GM18858 (cell line): Measurements from ENCODE around the gene STK32B.
"Not testable (repeated sequence)": the region's sequence is repeated elsewhere in the genome, so short reads cannot be mapped to it uniquely, and the experiment has no call there.

Source experiments
- ATAC-seq: cut with Tn5 transposase; IDR thresholded peaks from one replicate; pipeline ENCODE4 v1.9.1; 2021; ENCODE audit not compliant: unreplicated experiment

Gene STK32B

DNA sequence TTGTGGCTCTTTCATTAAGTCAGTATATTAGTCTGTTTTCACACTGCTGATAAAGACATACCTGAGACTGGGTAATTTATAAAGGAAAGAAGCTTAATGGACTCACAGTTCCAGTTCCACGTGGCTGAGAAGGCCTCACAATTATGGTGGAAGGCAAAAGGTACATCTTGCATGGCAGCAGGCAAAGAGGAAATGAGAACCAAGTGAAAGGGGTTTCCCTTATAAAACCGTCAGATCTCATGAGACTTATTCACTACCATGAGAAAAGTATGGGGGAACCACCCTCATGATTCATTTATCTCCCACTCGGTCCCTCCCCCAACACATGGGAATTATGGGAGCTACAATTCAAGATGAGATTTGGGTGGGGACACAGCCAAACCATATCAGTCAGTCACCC is 15.7 kb downstream of the STK32B start:
- ATAC-seq: not testable (repeated sequence)

DNA sequence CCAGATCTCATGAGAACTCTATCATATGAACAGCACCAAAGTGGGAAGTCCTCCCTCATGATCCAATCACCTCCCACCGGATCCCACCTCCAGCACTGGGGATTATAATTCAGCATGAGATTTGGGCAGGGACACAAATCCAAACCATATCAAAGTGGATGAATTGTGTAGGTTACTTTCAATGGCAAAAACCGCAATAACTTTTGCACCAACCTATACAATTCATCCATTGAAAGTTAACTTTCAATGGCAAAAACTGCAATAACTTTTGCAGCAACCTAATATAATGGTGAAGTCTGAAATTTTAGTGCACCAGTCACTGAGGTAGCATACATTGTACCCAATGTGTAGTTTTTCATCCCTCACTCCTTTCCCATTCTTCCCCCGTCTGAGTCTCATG is 16.6 kb downstream of the STK32B start:
- no peak for ATAC-seq

DNA sequence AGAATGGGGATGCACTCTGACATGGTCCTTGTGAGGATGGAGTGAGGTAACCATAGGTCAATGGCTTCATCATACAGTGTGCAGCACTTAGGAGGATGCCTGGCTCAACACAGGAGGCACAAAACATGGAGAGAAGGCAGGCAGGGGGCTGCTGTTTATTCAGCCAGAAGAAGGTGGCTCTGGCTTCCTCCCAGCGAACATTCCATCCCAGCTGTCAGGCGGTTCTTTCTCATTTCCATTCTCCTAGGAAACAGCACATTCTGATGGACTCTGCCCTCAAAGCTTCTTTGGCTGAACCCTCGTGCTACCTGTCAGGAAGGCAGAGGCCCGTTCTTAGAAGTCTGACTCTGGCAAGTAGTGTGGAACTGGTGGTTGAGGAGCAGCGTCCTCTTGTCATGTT is 18.6 kb downstream of the STK32B start:
- no peak for ATAC-seq

DNA sequence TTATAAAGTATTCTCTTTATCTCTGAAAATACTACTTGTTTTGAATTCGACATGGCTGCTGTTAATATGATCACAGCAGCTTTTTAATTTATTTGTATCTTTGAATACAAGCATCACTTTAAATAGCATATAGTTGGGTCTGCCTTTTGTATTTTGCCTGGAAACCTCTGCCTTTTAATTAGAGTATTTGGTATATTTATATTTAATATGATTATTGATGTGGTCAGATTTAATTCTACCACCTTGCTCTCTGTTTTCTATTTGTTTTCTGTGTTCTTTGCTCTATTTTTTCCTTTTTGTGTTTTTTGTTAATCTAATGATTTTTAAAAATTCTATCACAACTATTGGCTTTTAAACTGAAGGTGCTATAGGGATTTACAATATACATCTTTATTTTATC is 21.7 kb downstream of the STK32B start:
- ATAC-seq: no peak

DNA sequence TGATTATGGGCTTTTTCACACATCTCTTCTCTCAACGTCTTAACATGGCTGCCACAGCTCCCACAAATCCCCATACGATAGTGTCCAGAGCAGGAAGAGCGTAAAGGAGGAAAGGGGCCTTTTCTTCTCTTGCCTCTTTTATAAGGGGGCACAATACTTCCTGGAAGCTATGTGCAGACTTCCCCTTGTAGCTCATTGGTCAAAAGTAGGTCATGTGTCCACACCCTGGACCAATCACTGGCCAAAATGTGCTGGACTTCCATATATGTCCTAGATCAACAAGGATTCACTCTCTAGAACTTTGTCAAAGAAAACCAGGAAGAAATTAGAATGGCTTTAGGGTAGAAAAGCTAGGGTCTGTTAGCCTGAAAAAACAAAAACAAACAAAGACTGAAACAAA is 26.7 kb downstream of the STK32B start:
- ATAC-seq: no peak

DNA sequence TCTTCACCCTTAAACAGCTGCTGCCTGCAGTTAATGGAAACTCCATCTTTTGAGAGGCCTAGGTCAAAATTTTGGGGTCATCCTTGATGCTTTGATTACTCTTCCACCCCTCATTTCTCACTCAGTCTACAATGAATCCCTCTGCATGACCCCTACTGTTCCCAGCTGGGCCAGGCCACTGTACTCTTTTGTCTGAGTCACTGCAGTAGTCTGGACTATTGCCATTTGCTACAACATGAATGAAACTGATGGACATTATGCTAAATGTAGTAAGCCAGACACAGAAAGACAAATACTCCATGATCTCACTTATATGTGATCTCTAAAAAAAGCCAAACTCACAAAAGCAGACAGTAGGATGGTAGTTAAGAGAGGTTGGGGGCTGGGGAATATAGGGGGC is 28.3 kb downstream of the STK32B start:
- ATAC-seq: no peak

DNA sequence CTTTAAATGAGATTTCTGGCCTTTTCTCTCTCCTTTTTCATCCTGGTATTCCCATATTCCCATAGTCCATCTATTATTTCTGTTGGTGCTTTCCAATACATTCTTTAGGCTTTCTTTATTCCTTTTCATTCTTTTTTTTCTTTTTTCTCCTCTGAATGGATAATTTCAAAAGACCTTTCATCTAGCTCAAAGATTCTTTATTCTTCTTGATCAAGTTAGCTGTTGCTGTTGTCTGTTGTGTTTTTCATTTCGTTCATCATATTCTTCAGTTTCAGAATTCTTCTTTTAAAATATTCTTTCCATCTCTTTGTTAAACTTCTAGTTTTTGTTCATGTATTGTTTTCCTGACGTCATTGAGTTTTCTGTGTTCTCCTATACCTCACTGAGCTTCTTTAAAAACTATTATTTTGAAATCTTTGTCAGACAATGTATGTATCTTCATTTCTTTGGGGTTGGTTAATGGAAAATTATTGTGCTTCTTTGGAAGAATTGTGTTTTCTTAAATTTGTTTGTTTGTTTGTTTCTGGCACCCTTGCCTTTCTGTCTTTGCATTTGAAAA is 30.2 kb downstream of the STK32B start:
- ATAC-seq: no peak

DNA sequence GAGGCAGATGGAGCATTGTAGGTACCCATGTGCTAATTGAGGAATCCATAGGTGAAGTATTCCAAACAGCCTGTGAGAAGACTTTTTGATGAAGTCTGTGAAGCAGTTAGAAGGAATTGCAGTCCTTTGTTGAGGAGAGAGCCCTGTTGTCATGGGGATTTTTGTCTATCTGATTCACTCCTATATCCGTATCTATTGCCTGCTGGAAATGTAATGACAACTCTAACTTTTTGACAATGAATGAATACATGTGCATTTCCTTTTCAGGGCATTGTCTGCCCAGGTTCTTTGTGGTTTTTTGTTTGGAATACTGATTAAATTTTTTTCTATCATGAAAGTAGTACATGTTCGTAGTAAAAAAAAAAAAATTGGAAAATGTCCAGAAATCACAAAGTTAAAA is 31.1 kb downstream of the STK32B start:
- no peak for ATAC-seq

DNA sequence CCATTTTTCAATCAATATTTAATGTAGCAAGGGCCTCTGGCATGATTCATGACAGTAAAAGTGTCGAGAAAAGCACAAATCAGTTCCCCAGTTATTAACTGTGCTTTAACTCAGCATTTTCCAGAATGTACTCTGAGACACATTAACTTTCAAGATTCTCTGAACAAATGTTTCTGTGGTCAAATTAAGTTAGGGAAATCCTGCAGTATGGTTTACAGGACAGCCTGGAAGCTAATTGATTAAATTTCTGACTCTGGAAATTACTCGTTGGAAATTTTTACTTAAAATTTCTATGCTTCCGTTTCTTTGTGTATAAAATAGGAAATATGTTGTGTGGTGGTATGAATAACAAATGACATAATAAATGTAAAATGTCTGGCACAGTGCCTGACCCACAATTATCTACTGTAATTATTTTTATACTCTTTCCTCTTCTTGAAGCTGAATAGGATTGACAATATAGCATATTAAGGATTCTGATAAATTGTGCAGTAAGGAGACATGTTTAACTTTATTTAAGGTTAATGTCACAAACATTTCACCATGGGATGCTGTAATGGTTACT is 33.7 kb downstream of the STK32B start:
- ATAC-seq: no peak

DNA sequence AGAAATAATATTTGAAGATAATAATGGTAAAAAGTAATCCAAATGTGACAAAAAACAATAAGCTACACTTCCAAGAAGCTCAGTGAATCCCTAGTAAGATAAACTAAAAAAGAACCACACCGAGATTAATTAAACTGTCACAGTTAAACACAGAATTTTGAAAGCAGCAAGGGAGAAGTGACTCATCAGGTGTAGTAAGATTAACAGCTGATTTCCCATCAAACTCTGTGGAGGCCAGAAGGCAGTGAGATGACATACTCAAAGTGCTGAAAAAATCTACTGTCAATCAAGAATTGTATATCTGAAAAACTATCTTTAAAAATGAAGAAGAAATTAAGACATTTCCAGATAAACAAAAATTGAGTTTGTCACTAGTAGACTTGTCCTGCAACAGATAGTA is 35.3 kb downstream of the STK32B start:
- ATAC-seq: no peak

DNA sequence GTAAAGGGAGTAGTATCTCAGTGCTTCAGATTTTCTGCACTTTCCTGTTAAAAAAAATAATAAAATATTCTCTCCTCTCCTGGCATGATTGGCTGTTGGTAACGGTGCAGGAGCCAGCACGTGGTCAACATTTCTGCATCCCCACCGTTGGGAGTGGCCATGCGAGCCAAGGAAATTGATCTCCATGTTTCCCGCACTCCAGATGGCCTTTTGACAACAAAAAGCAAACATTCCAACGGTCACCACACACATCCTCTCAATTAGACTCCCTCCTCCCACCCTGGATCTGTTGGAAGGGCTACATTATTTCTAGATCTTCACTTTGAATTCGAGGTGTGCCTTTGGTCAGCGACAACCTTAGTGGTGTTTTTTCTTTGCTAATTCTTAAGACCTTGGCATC is 45.0 kb downstream of the STK32B start:
- ATAC-seq: no peak

DNA sequence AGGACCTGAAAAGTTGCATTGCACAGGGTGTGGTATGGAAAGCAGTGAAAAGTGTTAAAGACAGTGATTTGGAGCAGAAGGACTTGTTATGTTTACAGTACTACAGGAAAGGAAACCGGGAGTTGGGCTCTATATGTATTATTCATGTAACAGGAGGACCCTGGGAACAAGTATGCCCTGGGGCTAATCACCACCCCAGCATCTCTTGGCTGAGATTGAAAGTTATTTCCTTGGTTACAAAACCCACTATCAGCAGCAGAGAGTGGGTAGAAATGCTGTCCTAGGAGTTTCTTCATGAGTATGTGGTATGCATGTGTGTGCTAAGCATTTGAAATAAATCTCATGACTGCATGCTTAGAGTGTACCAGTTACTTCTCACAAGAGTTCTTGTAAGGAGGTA is 46.9 kb downstream of the STK32B start:
- no peak for ATAC-seq

DNA sequence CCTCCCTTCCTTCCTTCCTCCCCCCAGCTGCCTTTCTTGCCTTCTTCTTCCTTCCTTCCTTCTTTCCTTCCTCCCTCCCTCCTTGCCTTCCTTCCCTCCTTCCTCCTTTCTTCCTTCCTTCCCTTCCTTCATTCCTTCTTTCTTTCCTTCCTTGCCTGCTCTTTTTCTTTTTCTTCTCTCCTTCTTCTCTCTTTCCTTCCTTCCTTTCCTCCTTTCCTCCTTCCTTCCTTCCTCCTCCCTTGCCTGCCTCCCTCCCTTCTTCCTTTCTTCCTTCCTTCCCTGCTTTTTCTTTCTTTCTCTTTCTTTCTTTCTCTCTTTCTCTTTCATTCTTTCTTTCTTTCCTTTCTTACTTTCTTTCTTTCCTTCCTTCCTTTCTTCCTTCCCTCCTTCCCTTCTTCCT is 49.1 kb downstream of the STK32B start:
- no peak for ATAC-seq

DNA sequence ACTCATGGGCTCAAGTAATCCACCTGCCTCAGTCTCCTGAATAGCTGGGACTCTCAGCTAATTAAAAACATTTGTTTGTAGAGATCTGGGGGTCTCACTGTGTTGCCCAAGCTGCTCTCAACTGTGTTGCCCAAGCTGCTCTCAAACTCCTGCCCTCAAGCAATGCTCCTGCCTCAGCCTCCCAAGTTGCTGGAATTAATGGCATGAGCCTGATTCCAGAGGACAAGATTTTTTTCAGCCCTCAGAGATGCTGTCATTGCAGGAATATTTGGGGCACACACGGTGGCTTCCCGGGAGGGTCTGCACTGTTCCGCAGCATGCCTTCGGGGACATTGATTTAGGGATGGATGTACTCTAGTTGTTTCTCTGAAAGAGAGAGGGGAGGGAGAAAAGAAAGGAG is 49.7 kb downstream of the STK32B start:
- no peak for ATAC-seq

DNA sequence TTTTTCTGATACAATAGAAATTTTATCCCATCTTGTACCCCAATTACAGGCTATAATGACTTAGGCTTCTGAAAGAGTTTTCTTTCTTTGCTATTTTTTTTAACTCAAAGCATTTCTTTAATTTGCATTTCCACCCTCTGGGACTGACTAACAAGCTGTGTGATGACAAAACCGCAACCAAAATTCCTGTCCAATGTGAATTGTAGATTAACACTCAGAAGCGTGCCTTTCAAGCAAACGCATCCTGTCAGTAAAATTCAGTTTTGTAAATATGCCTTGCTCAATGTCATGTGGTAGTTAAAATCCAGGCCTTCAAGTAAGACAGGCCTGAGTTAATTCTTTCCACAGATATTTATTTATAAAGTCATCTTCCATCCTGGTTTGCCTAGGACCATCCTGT is 50.3 kb downstream of the STK32B start:
- ATAC-seq: no peak

DNA sequence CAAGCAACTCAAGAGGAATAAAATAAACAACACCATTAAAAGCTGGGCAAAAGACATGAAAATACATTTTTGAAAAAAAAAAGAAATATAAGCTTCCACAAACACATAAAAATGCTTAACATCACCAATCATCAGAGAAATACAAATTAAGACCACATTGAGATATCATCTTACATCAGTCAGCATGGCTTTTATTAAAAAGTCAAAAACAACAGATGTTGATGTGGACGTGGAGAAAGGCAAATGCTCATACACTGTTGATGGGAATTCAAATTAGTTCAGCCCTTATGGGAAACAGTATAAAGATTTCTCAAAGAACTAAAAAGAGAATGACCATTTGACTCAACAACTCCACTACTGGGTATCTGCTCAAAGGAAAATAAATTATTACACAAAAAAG is 59.6 kb downstream of the STK32B start:
- no peak for ATAC-seq

DNA sequence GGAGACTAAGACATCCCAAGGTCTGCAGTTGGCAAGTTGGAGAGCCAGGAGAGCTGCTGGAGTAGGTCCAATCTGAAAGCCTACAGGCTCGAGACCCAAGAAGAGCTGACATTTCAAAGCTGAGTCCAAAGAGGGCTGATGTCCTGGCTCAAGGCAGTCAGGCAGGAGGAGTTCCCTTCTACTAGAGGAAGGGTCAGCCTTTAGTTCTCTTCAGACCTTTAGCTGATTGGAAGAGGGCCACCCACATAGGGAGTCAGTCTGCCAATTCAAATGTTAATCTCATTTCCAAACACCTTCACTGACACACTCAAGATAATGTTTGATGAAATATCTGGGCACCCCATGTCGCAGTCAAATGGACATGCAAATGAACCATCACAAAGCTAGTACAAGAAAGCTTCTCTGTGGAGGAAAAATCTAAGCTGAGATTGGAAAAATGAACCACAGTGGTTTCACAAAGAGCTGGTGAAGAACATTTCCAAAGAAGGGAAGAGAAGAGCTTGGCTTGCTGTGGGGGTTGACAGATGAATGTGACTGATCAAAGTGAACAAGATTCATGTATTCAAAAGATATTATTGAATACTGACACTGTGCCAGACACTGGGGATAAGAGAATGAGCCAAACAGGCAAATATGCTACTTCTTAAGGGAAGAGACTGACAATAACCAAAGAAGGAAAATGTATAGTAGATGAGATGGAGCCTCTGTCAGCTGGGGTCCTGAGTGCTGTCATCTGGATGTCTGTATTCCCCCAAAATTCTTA is 61.2 kb downstream of the STK32B start:
- no peak for ATAC-seq

DNA sequence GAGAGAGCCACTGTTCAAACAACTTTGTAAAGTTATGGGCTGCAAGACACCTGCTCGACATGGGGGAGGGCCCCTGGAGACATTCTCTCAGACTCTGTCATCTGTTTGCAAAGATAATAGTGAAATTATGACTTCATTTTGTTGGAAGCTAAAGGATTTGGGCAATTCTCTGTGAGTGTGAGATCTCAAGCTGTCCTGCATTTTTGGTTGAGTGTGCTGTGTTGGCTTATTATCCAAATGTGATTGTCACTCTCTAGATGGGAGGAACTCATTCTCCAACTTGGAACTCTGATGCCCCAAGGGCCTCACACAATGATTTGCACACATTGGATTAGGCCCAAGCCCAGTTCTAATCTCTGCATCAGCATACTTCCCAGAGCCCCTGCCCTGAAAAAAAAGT is 63.7 kb downstream of the STK32B start:
- no peak for ATAC-seq

DNA sequence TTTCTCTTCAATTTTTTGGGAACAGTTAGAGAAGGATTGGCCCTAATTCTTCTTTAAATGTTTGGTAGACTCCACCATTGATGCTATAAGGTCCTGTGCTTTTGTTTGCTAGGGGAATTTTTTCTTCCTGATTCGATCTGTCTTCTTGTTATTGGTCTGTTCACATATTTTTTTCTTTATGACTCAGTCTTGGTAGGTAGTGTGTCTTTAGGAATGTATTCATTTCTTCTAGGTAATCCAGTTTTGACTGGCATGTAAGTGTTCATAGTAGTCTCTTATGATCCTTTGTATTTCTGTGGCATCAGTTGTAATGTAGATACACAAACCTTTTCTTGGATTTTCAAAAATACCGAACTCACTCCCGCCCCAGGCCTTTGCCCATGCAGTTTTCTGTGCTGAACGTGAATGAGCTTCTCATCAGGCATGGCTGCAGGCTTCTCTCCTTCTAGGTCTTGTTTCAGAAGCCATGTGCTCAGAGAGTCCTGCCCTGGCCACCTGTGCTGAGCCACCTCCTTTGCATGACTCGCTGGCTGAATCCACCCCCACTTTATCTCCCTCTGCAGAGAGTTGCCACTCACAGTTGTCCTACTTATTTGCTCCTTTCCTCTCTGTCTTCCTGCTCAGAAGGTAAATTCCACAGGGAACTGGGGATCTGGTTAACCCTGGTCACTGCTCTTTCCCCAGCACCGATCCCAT is 67.0 kb downstream of the STK32B start:
- ATAC-seq: no peak

DNA sequence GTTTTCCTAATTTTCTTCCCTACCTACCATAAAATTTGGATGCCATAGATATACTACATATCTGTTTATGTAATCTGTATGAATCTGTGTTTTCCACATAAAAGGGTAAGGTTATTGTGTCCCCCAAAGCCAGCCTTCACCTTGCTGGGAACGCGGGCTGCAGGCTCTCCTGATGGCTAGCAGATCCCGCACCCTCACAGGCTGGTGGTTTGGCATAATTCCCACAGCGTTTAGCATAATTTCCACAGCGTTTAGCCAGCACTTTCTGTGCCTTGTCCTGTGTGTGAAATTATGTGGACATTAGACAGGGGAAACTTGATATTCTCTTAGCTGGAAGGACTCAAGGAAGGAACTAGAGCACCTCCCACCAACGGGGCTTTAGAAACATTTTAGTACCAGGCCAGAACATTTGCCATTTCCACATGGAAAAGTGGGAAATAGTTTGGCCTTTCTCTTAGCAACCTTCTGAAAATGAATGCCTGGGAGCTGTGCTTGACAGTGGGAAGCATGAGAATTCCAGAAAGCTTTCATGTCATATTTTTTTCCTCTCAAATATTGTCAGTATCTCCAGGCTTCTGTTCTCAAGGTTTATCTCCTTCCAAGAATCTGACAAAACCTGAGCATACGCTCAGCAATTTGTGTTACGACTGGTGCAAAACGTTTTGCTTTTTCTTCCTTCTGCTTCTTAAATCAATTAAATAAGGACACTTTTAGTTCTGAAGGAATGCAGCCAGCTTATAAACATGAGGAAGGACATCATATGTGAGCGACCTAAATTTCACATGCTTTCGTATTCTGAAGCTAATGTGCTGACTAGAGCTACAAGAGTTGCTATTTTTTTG is 67.9 kb downstream of the STK32B start:
- ATAC-seq: no peak

DNA sequence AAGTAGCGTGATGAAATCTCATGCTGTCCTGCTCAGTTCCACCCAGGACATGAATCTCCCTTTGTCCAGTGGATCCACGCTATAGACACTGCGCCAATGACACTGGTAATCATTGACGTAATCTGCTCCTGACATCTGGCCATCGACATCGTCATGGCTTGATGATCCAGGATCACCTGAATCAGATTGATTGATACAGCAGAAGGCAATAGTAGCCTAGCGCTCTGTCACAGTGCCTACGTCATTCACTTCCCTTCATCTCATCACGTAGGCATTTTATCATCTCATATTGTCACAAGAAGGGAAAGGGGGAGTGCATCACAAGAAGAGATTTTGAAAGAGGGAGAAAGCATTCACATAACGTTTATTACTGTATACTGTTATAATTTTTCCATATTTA is 68.8 kb downstream of the STK32B start:
- no peak for ATAC-seq
